Gastroesophageal sphincter (tissue), 3 donors: Measurements from ENCODE around the gene RYR2.

ENCODE experiments used
- CTCF ChIP-seq, 4 experiments: fragments of 200-600 bp in 2 of 4; fragments of 450-650 bp in 2 of 4; sonication (generic) in 1 of 4; IDR thresholded peaks; one replicate each; pipeline ENCODE4 v1.5.1; 2017 to 2019; ENCODE audit warnings: antibody characterized with exemption in 4 of 4, mild to moderate bottlenecking in 2 of 4, moderate library complexity in 2 of 4
- POLR2A ChIP-seq, 2 donors: fragments of 450-650 bp; IDR thresholded peaks; one replicate each; pipeline ENCODE4 v1.6.1; 2017; ENCODE audit warnings: antibody characterized with exemption in 2 of 2, mild to moderate bottlenecking in 2 of 2, moderate library complexity in 1 of 2
- POLR2AphosphoS5 ChIP-seq: sonication (generic); formaldehyde crosslinking; IDR thresholded peaks from one replicate; pipeline ENCODE4 v1.6.1; 2017; ENCODE audit warnings: antibody characterized with exemption

GRCh38 chr1:237258871-237259270, 216.9 kb downstream of the RYR2 start:
- no peak for TF ChIP-seq POLR2A (IDR thresholded peaks at IDR 0.05)
- no peak for TF ChIP-seq CTCF (IDR thresholded peaks at IDR 0.05)
- TF ChIP-seq POLR2AphosphoS5 = peak; percentile 91
